Adipose tissue (tissue), 3 donors: ENCODE results near the gene ID3. TPM values are rescaled to one million over a fixed set of nuclear protein-coding genes. Genes with fewer than 3 reads are reported as not detected.

Source experiments
- H3K27ac ChIP-seq: one replicate; pipeline ENCODE4 v1.5.1; 2013; ENCODE audit warnings: low read depth, low read length
- WGBS, 3 donors: extraction: QIAGEN DNeasy Blood & Tissue Kit; methylation state at CpG; one replicate each; pipeline ENCODE4 v1.1.7; 2013; 5-methylcytosine and 5-hydroxymethylcytosine counted together
- polyA plus RNA-seq, 3 donors: library from polyadenylated mRNA; stranded (reverse); fragments of 200-250 nt; gene quantifications; one replicate each; pipeline ENCODE4 v1.2.3, GENCODE V29; 2013
- donor health status: healthy with polysubstance abuse.
- donor health status: Bipolar disorder and iron deficiency.
- donor health status: healthy.

The ID3 gene
- polyA plus RNA-seq, 3 donors: 58.7 to 375 (median 170) TPM

- H3K27ac ChIP-seq: no peak overlapping the region
- WGBS, 3 donors: 90 to 94% (median 92%) methylated on average over 4 of the region's 4 CpGs
Measured at GRCh38 chr1:23570001-23570691, 10.8 kb upstream of the ID3 start.

GRCh38 chr1:23568608-23569383, 9.5 kb upstream of the ID3 start:
- no peak overlapping the region for H3K27ac ChIP-seq
- WGBS, 3 donors: 39 to 48% (median 40%) methylated on average over 16 of the region's 16 CpGs

- 1 to 2% (median 2%) methylated on average over 41 to 66 of the region's 66 CpGs for WGBS, 3 donors
Measured at GRCh38 chr1:23567996-23568607, 8.8 kb upstream of the ID3 start.

GRCh38 chr1:23567629-23567995, 8.3 kb upstream of the ID3 start:
- no peak overlapping the region for H3K27ac ChIP-seq
- WGBS, 3 donors: 64 to 70% (median 65%) methylated on average over 15 of the region's 15 CpGs

More at GRCh38 chr1:23567996-23568607, 8.8 kb upstream of the ID3 start:
- no peak overlapping the region for H3K27ac ChIP-seq

- WGBS, 3 donors: 86 to 95% (median 86%) methylated on average over 6 of the region's 6 CpGs
- H3K27ac ChIP-seq: no peak overlapping the region
Measured at GRCh38 chr1:23566304-23566703, 7.0 kb upstream of the ID3 start.

DNA sequence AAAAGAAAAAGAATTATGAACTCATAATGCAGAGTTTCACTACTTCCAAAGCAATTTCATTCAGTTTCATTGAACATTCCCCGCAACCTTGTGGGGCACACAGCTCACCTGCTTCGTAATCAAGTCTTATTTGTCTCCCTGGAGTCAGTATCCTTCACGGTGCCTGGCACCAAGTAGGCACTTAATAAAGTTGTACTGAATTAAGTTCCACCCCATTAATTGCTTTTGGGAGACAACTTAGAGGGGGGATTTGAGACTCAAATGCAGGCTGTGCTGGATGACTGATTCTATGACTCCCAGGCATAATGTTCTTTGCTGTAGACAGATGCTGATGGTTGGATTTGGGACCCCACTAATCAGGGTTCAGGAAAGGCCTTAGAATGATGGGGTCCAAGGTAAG, 6.5 kb upstream of the ID3 start:
- H3K27ac ChIP-seq: no peak overlapping the region
- WGBS, 3 donors: 87 to 93% (median 92%) methylated on average over 3 of the region's 3 CpGs

- WGBS, 3 donors: 60 to 67% (median 65%) methylated on average over 10 of the region's 10 CpGs
- H3K27ac ChIP-seq: no peak overlapping the region
Measured at GRCh38 chr1:23564529-23565122, 5.3 kb upstream of the ID3 start.

- H3K27ac ChIP-seq: peak overlapping the region; percentile 51
- 63 to 100% (median 96%) methylated on average over 3 of the region's 3 CpGs for WGBS, 3 donors
Measured at GRCh38 chr1:23563755-23564374, 4.6 kb upstream of the ID3 start.

DNA sequence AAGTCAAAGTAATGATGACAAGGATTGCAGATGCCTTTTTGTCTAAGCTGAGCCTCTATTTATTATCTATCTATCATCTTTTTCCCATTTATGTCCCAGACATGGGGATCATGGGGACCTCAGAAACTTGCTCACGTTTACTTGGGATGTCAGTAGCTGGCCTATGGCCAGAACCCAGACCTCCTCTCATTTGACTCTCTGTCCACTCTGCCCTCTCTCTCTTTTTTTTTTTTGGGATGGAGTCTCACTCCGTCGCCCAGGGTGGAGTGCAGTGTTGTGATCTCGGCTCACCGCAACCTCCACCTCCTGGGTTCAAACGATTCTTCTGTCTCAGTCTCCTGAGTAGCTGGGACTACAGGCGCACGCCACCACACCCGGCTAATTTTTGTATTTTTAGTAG, 3.7 kb upstream of the ID3 start:
- 68 to 74% (median 71%) methylated on average over 9 of the region's 9 CpGs for WGBS, 3 donors
- peak overlapping the region; percentile 91 for H3K27ac ChIP-seq

DNA sequence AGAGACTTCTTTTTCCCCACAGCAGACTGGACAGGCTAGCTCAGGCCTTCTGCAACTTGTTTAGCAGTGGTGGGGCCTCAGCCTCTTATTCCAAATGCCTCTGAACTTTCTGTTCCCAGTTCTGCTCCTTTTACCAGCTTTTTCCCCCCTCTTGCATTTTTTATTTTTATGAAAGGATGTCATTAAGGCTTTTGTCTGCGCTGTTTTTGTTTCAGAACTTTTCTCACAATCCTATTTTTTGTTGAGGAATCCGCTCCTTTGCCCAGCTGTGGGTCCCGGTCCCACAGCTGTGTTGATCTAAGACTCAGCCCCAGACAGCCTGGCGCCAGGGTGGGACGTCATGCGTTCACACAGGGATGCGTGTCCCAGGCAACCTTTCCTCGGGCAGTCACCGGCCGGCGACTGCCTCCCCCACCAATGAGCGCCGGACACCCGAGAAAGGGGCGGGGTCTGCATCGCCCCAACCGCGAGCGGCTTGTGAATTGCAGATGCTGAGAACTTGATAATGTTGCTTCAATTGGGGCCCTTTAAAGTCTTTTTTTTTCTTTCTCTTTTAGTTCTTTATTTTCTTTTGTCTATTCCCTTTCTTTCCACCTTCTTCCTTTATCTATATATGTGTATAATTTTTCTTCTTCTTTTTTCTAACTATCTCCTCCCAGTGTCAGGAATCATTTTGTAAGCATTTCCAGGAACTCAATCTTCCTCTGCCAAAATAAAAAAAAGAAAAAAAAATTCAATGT, 3.0 kb upstream of the ID3 start:
- WGBS, 3 donors: 2 to 5% (median 3%) methylated on average over 19 of the region's 19 CpGs
- H3K27ac ChIP-seq: peak overlapping the region; percentile 73

GRCh38 chr1:23561813-23562100, 2.5 kb upstream of the ID3 start:
- WGBS, 3 donors: 29 to 58% (median 30%) methylated on average over 2 of the region's 2 CpGs
- peak overlapping the region; percentile 73 for H3K27ac ChIP-seq

DNA sequence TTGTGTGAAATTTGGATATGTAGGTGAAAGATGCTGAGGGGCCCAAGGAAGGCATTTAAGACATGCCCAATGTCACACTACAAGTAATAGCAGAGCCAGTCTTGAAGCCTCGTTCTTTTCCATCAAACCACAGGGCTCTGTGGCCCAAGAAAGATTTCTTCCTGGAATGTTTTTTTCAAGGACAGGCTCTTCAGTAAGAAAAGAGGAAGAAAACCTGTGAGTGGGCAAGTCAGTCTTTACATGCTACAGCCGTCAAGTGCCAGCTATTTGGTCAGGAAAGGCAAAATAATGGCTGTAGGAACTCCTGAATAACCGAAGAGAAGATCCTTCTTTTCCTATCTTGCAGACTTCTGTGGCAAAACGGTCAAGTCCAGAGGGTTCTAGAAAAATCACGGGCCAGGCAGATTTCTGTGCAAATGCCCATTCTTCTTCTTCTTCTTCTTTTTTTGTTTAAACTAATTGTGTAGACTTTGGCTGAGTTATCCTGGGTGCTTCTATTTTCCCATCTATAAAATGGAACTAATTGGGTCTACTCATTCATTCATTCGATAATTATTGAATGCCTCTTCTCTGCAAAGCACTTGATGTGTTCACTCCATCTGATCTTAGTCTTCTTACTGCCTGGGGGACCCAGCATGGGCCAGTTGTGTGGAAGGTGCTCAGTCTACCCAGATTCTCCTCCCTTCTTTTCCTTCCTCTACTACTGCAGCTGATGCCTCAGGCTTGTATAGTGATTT, 1.9 kb upstream of the ID3 start:
- peak overlapping the region; percentile 73 for H3K27ac ChIP-seq
- WGBS, 3 donors: 36 to 68% (median 40%) methylated on average over 6 of the region's 6 CpGs

DNA sequence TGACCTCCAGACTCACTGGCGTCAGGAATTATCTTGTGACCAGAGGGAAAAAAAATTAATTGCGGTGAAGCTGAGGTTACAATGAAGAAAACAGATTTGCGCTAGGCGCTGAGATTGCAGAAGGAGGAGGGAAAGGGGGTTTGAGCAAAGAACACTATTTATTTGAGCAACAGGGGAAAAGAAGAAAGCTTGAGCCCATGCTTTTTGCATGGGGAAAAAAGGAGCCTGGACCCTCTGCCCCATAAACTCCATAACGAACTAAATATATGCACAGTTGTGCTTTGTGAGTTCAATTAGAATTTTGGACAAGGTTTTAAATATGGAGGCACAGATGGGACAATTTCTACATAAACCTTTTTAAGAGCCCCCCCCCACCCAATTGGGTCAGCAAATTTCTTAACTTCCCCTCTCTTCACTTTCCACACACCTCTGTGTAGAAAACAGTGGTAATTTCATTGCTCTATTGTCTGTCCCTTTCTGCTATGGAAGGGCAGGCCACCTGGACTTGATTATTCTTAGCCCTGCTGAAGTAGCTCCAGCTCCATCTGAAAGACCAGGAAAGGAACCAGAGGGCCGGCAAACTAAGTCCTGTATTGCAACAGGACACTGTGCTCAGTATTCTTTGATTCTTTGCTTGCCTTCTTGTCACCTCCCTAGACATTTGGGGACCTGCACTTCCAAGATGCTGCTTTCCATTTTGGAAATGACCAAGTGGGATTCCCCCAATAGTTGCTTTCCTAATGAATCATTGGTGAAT, 862 bp upstream of the ID3 start:
- H3K27ac ChIP-seq: peak overlapping the region; percentile 70
- 3 to 25% (median 5%) methylated on average over 6 of the region's 6 CpGs for WGBS, 3 donors

GRCh38 chr1:23558872-23559135, 497 bp downstream of the ID3 start:
- 1% methylated on average over 14 of the region's 14 CpGs for WGBS, 3 donors
- peak overlapping the region; percentile 30 for H3K27ac ChIP-seq

DNA sequence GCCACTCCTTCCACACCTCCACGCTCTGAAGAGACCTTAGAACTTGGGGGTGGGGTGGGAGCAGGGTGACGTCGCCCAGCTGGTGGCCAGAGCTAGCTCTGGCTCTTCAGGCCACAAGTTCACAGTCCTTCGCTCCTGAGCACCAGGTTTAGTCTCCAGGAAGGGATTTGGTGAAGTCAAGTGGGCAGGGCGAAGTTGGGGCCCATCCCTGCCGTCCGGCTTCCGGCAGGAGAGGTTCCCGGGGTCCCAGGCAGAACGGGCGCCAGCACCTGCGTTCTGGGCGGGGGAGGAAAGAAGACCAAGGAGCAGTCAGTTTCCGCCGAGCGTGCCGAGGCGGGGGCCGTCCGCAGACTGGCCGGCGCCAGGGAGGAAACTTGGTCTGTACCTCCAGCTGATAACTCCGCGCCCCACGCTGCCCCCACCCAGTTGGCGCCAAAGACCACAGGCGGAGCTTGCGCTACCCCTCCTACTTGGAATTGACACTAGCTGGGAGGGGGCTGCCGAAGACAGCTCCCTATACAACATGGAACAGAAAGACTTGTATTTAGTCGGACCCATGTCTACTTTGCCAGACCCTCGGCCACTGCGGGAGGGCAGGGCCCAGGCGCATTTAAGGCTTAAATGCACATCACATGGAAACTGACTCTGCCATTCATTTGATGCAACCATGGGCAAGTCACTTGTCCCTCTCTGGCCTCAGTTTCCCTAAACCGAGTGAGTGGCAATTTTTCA, 995 bp downstream of the ID3 start:
- H3K27ac ChIP-seq: peak overlapping the region; percentile 30
- 4 to 6% (median 4%) methylated on average over 34 of the region's 34 CpGs for WGBS, 3 donors

GRCh38 chr1:23557471-23558124, 1.7 kb downstream of the ID3 start:
- WGBS, 3 donors: 34 to 49% (median 44%) methylated on average over 8 of the region's 8 CpGs

More at GRCh38 chr1:23557471-23558124, 1.7 kb downstream of the ID3 start:
- H3K27ac ChIP-seq: no peak overlapping the region
